HG02973 (cell line): ENCODE data around the gene RGS10.

Experiments used
- ATAC-seq: cut with Tn5 transposase; IDR thresholded peaks from one replicate; pipeline ENCODE4 v1.9.1; 2021; ENCODE audit warnings: moderate library complexity; ENCODE audit not compliant: unreplicated experiment

The RGS10 gene

GRCh38 chr10:119520283-119520682, 22.2 kb downstream of the RGS10 start:
- no peak for ATAC-seq

GRCh38 chr10:119518936-119519335, 23.6 kb downstream of the RGS10 start:
- ATAC-seq: no peak

GRCh38 chr10:119518176-119518575, 24.3 kb downstream of the RGS10 start:
- peak; percentile 16 for ATAC-seq

GRCh38 chr10:119517235-119518141, 25.0 kb downstream of the RGS10 start:
- ATAC-seq: peak; percentile 59

- peak; percentile 67 for ATAC-seq
Measured at GRCh38 chr10:119516381-119517234, 25.9 kb downstream of the RGS10 start.

GRCh38 chr10:119515511-119516045, 26.9 kb downstream of the RGS10 start:
- ATAC-seq: no peak

GRCh38 chr10:119514819-119515218, 27.7 kb downstream of the RGS10 start:
- no peak for ATAC-seq

- no peak for ATAC-seq
Measured at GRCh38 chr10:119511828-119512515, 30.5 kb downstream of the RGS10 start.

- no peak for ATAC-seq
Measured at GRCh38 chr10:119509909-119510451, 32.5 kb downstream of the RGS10 start.

- no peak for ATAC-seq
Measured at GRCh38 chr10:119507115-119507514, 35.4 kb downstream of the RGS10 start.

GRCh38 chr10:119505588-119506315, 36.8 kb downstream of the RGS10 start:
- ATAC-seq: no peak

- ATAC-seq: no peak
Measured at GRCh38 chr10:119505131-119505551, 37.4 kb downstream of the RGS10 start.

GRCh38 chr10:119504651-119505050, 37.9 kb downstream of the RGS10 start:
- ATAC-seq: no peak

- no peak for ATAC-seq
Measured at GRCh38 chr10:119503821-119504220, 38.7 kb downstream of the RGS10 start.

GRCh38 chr10:119502618-119503155, 39.8 kb downstream of the RGS10 start:
- no peak for ATAC-seq

GRCh38 chr10:119502209-119502608, 40.3 kb downstream of the RGS10 start:
- peak; percentile 50 for ATAC-seq

- peak; percentile 26 for ATAC-seq
Measured at GRCh38 chr10:119501690-119502089, 40.8 kb downstream of the RGS10 start.

GRCh38 chr10:119500821-119501220, 41.7 kb downstream of the RGS10 start:
- ATAC-seq: no peak

GRCh38 chr10:119500123-119500795, 42.3 kb downstream of the RGS10 start:
- ATAC-seq: no peak
